ENCODE data around the gene MMP20.
"Not testable (repeated sequence)": the region's sequence is repeated elsewhere in the genome, so short reads cannot be mapped to it uniquely, and the experiment has no call there.

MMP20 gene

GRCh38 chr11:102625177-102625576, at the start of gene MMP20:
MMP20 (minus strand) TSS chr11:102625332; CDS start chr11:102625319, 13 bp downstream.
- DNase-seq: no peak

- no peak for DNase-seq
These were observed 44.5 kb upstream of the MMP20 start for GRCh38 chr11:102669664-102670063.

- DNase-seq: no peak
These were observed 41.3 kb upstream of the MMP20 start for GRCh38 chr11:102666331-102666957.

- DNase-seq: no peak
These were observed 39.0 kb upstream of the MMP20 start for GRCh38 chr11:102664001-102664752.

- DNase-seq: no peak
These were observed 37.5 kb upstream of the MMP20 start for GRCh38 chr11:102662607-102663006.

- no peak for DNase-seq
These were observed 35.9 kb upstream of the MMP20 start for GRCh38 chr11:102661040-102661439.

GRCh38 chr11:102656528-102656927, 31.4 kb upstream of the MMP20 start:
- DNase-seq: no peak

GRCh38 chr11:102655547-102655946, 30.4 kb upstream of the MMP20 start:
- DNase-seq: no peak

GRCh38 chr11:102654761-102655160, 29.6 kb upstream of the MMP20 start:
- no peak for DNase-seq

- DNase-seq: no peak
These were observed 28.7 kb upstream of the MMP20 start for GRCh38 chr11:102653744-102654291.

GRCh38 chr11:102647430-102647829, 22.3 kb upstream of the MMP20 start:
- no peak for DNase-seq

- no peak for DNase-seq
These were observed 18.8 kb upstream of the MMP20 start for GRCh38 chr11:102643941-102644340.

GRCh38 chr11:102640946-102641345, 15.8 kb upstream of the MMP20 start:
- no peak for DNase-seq

- DNase-seq: no peak
These were observed 14.5 kb upstream of the MMP20 start for GRCh38 chr11:102639656-102640055.

GRCh38 chr11:102637731-102638130, 12.6 kb upstream of the MMP20 start:
- DNase-seq: no peak

- DNase-seq: no peak
These were observed 8.4 kb upstream of the MMP20 start for GRCh38 chr11:102633385-102634026.

GRCh38 chr11:102632026-102632425, 6.9 kb upstream of the MMP20 start:
- no peak for DNase-seq

GRCh38 chr11:102630598-102631448, 5.7 kb upstream of the MMP20 start:
- no peak for DNase-seq

- not testable (repeated sequence) for DNase-seq
These were observed 4.8 kb upstream of the MMP20 start for GRCh38 chr11:102629908-102630307.

GRCh38 chr11:102626676-102627075, 1.5 kb upstream of the MMP20 start:
- DNase-seq: no peak

- DNase-seq: no peak
These were observed 1.1 kb downstream of the MMP20 start for GRCh38 chr11:102623998-102624397.

GRCh38 chr11:102623128-102623527, 2.0 kb downstream of the MMP20 start:
- DNase-seq: no peak

GRCh38 chr11:102622258-102622657, 2.9 kb downstream of the MMP20 start:
- DNase-seq: no peak
